Astrocyte of the spinal cord (primary cell): ENCODE data around the gene A4GALT.

ENCODE experiments used
- DNase-seq: peaks from one replicate; pipeline ENCODE4 v3.0.0; 2011; ENCODE audit warnings: low read depth, low spot score
- H3K4me3 ChIP-seq: 2 replicates; pipeline ENCODE4 v1.5.1; 2011; ENCODE audit warnings: low read depth, mild to moderate bottlenecking, low read length, moderate library complexity
- in situ Hi-C: cut with HindIII; loops from 2 replicates; pipeline ENCODE4 v1.10.0; 2017; ENCODE audit warnings: low sequenced_read_pairs
- TF ChIP-seq, protein P1 (sequence below): IDR thresholded peaks from 2 replicates; pipeline ENCODE4 v1.5.1; 2012; ENCODE audit warnings: low read depth, mild to moderate bottlenecking, low read length, inconsistent platforms

Gene A4GALT

DNA sequence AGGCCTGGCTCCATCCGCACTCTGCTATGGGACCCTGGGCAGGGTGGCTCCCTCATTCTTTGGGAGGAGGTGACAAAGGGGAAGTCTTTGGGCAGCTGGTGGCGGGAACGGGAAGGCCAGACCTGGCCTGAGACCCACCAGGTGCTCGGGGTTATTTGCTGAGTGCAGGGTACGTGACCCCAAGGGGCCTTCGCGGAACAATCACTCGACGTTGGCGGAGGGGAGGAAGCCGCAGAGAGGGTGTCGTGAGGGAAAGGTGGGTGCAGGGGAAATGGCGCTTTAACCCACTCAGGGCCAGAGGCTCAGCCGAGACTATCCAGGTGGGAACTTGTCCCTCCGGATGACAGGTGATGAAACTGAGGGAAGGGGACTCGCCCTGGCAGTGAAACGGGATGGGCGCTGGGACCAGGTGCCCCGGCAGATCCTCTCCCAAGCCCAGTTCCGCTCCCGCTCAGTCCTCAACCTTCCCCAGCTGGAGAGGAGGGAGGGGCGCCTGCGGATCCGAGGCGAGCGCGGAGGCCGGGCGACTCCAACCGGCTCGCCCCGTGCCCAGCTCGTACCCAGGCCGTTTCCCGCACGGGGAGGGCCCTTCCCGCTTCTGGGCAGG lies 911 bp downstream of the A4GALT start:
- TF ChIP-seq, protein P1, sequence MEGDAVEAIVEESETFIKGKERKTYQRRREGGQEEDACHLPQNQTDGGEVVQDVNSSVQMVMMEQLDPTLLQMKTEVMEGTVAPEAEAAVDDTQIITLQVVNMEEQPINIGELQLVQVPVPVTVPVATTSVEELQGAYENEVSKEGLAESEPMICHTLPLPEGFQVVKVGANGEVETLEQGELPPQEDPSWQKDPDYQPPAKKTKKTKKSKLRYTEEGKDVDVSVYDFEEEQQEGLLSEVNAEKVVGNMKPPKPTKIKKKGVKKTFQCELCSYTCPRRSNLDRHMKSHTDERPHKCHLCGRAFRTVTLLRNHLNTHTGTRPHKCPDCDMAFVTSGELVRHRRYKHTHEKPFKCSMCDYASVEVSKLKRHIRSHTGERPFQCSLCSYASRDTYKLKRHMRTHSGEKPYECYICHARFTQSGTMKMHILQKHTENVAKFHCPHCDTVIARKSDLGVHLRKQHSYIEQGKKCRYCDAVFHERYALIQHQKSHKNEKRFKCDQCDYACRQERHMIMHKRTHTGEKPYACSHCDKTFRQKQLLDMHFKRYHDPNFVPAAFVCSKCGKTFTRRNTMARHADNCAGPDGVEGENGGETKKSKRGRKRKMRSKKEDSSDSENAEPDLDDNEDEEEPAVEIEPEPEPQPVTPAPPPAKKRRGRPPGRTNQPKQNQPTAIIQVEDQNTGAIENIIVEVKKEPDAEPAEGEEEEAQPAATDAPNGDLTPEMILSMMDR = no peak
- H3K4me3 ChIP-seq = peak overlapping the region; percentile 47
- no peak for DNase-seq
- in situ Hi-C loops = no loop called here

DNA sequence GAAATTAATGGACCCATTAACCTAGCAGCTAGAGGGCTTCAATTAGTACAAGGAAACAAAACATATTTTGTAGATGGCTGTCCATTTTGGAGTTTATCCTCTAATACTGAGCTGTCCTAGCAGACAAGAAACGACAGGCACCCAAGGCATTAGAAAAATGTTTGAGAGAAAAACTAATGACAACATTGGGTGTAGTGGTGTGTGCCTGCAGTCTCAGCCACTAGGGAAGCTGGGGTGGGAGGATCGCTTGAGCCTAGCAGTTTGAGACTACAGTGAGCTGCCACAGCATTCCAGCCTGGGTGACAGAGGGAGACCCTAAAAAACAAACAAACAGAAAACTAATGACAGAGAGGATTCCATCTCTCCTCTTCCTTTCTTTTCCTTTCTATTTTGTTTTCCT lies 1.5 kb downstream of the A4GALT start:
- H3K4me3 ChIP-seq = no peak overlapping the region
- no peak for DNase-seq
- in situ Hi-C loops = no loop called here
- TF ChIP-seq, protein P1 = no peak

GRCh38 chr22:42717197-42717928 lies 3.3 kb downstream of the A4GALT start:
- in situ Hi-C loops = no loop called here
- no peak overlapping the region for H3K4me3 ChIP-seq
- TF ChIP-seq, protein P1 = no peak
- DNase-seq = no peak

GRCh38 chr22:42716649-42717127 lies 4.0 kb downstream of the A4GALT start:
- no peak overlapping the region for H3K4me3 ChIP-seq
- TF ChIP-seq, protein P1 = no peak
- in situ Hi-C loops = no loop called here
- DNase-seq = no peak

- no peak for DNase-seq
- TF ChIP-seq, protein P1 = no peak
- in situ Hi-C loops = no loop called here
- no peak overlapping the region for H3K4me3 ChIP-seq
Measured at GRCh38 chr22:42716221-42716620, 4.4 kb downstream of the A4GALT start.

DNA sequence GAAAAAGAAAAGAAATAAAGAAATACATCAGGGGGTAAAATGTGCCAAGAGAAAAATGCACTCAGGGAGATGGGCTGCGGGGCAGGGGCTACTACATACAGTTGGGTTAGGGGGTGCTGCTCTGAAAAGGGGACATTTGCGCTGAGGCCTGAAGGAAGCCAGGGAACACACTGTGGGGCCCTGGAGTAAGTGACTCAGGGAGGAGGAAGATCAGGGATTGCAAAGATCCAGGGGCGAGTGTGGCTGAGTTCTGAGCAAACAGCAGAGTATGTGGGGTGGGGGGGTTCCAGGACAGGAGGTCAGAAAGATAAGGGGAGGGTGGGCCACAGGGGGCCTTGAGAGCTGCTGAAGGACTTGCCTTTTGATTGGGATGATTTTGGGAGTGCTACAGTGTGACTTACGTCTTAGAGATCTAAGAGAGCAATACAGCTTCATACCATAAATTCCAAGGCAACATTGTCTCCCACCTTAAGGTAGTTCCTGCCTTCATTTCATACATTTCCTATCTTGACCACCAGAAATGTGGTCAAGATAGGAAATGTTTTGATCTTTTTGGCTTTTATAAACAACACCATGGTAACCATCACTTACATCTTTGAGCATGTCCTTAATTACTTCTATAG lies 5.8 kb downstream of the A4GALT start:
- in situ Hi-C loops = no loop called here
- TF ChIP-seq, protein P1 = no peak
- no peak for DNase-seq
- H3K4me3 ChIP-seq = no peak overlapping the region
